Activated B cell treated with CpG ODN at 0.5 μM for 24 hours (primary cell): ENCODE data around the gene KCNMA1. TPM values are rescaled to one million over a fixed set of nuclear protein-coding genes. Genes with fewer than 3 reads are reported as not detected.

Experiments used
- ATAC-seq: fragments of 200-7000 bp; cut with Tn5 transposase; one replicate; pipeline ENCODE4 v1.10.0; 2021; ENCODE audit warnings: low read depth, mild to moderate bottlenecking, moderate library complexity
- CTCF ChIA-PET: fragments of 350-600 bp; sonication (Branson Sonifier 250); formaldehyde crosslinking; loops from one replicate; lab custom pipeline; 2021; ENCODE audit warnings: antibody characterized with exemption; lab: Charles Lee
- POLR2A ChIA-PET: fragments of 350-600 bp; sonication (Branson Sonifier 250); formaldehyde crosslinking; loops from one replicate; lab custom pipeline; 2021; ENCODE audit warnings: antibody characterized with exemption; lab: Charles Lee
- DNase-seq: peaks from one replicate; pipeline ENCODE4 v3.0.0; 2022
- H3K27ac Mint-ChIP-seq: one replicate; pipeline ENCODE4 v1.8.0; 2020; ENCODE audit warnings: mixed read lengths
- H3K27me3 Mint-ChIP-seq: one replicate; pipeline ENCODE4 v1.8.0; 2021; ENCODE audit warnings: mixed read lengths
- H3K36me3 Mint-ChIP-seq: one replicate; pipeline ENCODE4 v1.8.0; 2021; ENCODE audit warnings: low read depth, mixed read lengths
- H3K4me1 Mint-ChIP-seq: one replicate; pipeline ENCODE4 v1.8.0; 2021; ENCODE audit warnings: mixed read lengths
- H3K4me3 Mint-ChIP-seq: one replicate; pipeline ENCODE4 v1.8.0; 2020; ENCODE audit warnings: mild to moderate bottlenecking, mixed read lengths
- H3K9me3 Mint-ChIP-seq: one replicate; pipeline ENCODE4 v1.8.0; 2020; ENCODE audit warnings: mixed read lengths
- CTCF ChIP-seq: fragments of 200-600 bp; IDR thresholded peaks from one replicate; pipeline ENCODE4 v1.8.0; 2022; ENCODE audit warnings: antibody characterized with exemption, mild to moderate bottlenecking
- intact Hi-C: fragments of 100-400 bp; cut with micrococcal nuclease; formaldehyde crosslinking; loops from one replicate; pipeline ENCODE4 v1.15.1; 2024
- total RNA-seq: library from RNA; stranded (reverse); gene quantifications from 2 replicates; pipeline ENCODE4 v1.2.3, GENCODE V29; 2022

The KCNMA1 gene
- total RNA-seq, 1 donor from 2014 or later = 3.7 TPM

- ATAC-seq (no peak), DNase-seq (no peak)
- H3K4me3 Mint-ChIP-seq = no peak overlapping the region
- peaks cover 5% of the 10 kb centered on the region for H3K4me1 Mint-ChIP-seq
- ChIA-PET POLR2A (no interaction called here), CTCF (no interaction called here)
- intact Hi-C loops = no loop called here
- TF ChIP-seq CTCF = no peak
- H3K36me3 Mint-ChIP-seq = no peaks in the 10 kb centered on the region
- no peaks in the 10 kb centered on the region for H3K27me3 Mint-ChIP-seq
- no peaks in the 10 kb centered on the region for H3K9me3 Mint-ChIP-seq
- H3K27ac Mint-ChIP-seq = no peak overlapping the region
Observed at GRCh38 chr10:77611670-77612069, 25.9 kb downstream of the KCNMA1 start.

- intact Hi-C loops = no loop called here
- no peak for TF ChIP-seq CTCF
- ChIA-PET POLR2A (no interaction called here), CTCF (no interaction called here)
- Mint-ChIP-seq H3K4me3 (no peak overlapping the region), H3K27ac (no peak overlapping the region), H3K27me3 (no peaks in the 10 kb centered on the region), H3K9me3 (no peaks in the 10 kb centered on the region), H3K4me1 (peaks cover 5% of the 10 kb centered on the region), H3K36me3 (no peaks in the 10 kb centered on the region)
- DNase-seq (no peak), ATAC-seq (no peak)
Observed at GRCh38 chr10:77611221-77611620, 26.4 kb downstream of the KCNMA1 start.

- H3K36me3 Mint-ChIP-seq = no peaks in the 10 kb centered on the region
- H3K27ac Mint-ChIP-seq = no peak overlapping the region
- POLR2A ChIA-PET = no interaction called here
- no peaks in the 10 kb centered on the region for H3K27me3 Mint-ChIP-seq
- CTCF ChIA-PET = interaction anchor here (0.8 kb wide), 1 partner anchor 436 kb away, joined by 3 read pairs; no protein-coding TSS in a partner anchor
- intact Hi-C loops = no loop called here
- no peak for DNase-seq
- ATAC-seq = no peak
- no peaks in the 10 kb centered on the region for H3K9me3 Mint-ChIP-seq
- no peak overlapping the region for H3K4me3 Mint-ChIP-seq
- peaks cover 5% of the 10 kb centered on the region for H3K4me1 Mint-ChIP-seq
- TF ChIP-seq CTCF = no peak
Observed at GRCh38 chr10:77609781-77610272, 27.8 kb downstream of the KCNMA1 start.

- POLR2A ChIA-PET = no interaction called here
- TF ChIP-seq CTCF = no peak
- intact Hi-C loops = no loop called here
- Mint-ChIP-seq H3K4me3 (no peak overlapping the region), H3K9me3 (no peaks in the 10 kb centered on the region), H3K27me3 (no peaks in the 10 kb centered on the region), H3K27ac (no peak overlapping the region), H3K36me3 (no peaks in the 10 kb centered on the region), H3K4me1 (peaks cover 11% of the 10 kb centered on the region)
- CTCF ChIA-PET = no interaction called here
- DNase-seq = no peak
- no peak for ATAC-seq
Observed at GRCh38 chr10:77608281-77608680, 29.3 kb downstream of the KCNMA1 start.

GRCh38 chr10:77606751-77607150 is 30.9 kb downstream of the KCNMA1 start:
- Mint-ChIP-seq H3K27me3 (no peaks in the 10 kb centered on the region), H3K4me3 (no peak overlapping the region), H3K27ac (no peak overlapping the region), H3K36me3 (no peaks in the 10 kb centered on the region), H3K9me3 (no peaks in the 10 kb centered on the region), H3K4me1 (peaks cover 24% of the 10 kb centered on the region)
- DNase-seq (no peak), ATAC-seq (no peak)
- ChIA-PET CTCF (no interaction called here), POLR2A (no interaction called here)
- intact Hi-C loops = no loop called here
- TF ChIP-seq CTCF = no peak
